HG03571 (cell line): ENCODE data around the gene OLIG2.

Experiments used
- ATAC-seq: cut with Tn5 transposase; IDR thresholded peaks from one replicate; pipeline ENCODE4 v1.9.1; 2021; ENCODE audit not compliant: unreplicated experiment

Gene OLIG2

DNA sequence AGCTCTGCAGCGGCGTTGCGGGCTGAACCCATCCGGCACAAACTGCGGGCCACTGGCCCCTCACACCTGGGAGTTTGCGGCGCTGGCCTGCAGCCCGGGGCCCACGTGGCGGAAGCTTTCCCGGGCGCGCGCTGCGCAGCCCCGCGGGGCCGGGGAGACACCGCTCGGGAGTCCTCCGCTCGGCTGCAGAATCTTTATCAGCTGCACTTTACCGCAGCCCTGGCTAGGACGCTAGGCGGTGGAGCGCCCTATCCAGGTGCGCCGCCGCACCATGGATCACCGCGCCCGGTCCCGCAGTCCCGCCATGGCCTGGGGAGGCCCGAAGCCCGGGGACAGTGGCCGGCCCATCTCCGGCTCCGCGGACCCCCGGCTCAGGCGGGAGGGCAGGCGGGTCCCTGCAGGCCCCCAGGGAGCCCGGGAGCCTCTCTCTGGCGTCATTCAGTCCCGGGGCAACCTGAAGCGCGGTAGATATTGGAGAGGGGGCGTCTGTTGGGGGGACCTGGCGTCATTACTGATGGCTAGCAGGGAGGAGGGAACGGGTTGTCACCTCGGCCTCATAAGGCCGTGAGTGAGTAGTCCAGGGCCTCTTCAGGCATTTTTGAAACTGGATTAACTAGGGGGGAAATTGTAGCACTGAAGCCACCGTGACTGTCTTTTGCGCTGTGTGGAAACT, 5.7 kb upstream of the OLIG2 start:
- no peak for ATAC-seq

DNA sequence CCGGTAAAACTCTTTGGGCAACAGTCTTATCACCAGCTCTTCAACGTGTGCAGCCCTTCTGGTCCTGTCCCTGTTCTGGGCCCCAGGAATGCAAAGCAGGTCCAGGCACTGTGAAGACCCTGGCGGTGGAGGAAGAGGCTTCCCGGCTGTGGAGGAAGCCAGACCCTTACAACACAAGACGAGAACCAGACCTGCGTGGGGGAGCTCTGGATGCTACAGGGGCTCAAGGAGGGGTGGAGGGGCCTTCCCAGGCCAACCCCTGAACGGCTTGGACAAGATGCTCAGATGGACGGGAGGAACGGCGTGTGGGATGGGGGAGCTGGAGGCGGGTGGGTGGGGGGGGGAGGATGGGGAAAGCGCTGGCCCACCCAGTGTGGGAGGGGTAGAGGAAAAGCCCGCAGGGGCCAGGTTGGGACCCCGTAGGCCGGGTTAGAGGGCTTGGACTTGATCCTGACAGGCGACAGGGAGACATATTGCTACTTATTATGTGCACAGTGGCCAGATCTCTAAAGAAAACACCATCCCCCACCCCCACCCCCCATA, 5.1 kb upstream of the OLIG2 start:
- ATAC-seq, result no peak

DNA sequence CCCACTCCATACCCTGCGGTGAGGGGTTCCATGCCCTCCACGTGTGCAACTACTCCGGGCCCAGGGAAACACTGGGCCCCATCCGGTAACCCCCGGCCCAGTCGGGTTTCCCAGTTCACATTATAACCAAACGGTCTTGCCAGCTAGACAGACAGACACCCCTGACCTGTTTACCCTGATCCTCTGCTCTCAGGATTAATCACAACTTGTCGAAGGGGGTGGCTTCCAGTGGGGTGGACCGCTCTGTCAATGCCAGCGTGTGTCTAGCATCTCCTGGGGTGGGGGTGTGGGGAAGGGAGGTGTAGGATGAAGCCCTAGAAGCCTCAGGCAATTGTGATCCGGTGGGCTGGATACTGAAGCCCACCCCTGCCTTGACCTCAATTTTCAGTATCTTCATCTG, 4.6 kb upstream of the OLIG2 start:
- no peak for ATAC-seq

DNA sequence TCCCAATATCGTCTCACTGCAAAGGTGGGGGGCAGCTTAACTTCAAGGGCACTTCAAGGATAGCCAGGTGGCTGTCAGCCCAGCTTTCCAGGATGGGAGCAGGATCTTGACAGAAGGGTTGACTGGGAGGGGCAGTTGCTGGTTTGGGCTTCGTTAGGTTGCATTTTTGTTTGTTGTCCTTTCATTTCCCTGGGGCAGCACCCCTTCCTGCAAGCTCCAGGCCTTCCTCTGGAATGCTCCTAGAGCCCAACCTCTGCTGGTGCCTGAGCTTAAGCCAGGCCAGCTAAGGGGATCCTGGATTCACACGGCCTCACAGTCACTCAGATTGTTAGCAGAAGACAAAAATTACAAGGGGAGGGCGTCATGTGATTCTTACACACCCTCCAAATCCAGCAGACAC, 4.1 kb upstream of the OLIG2 start:
- no peak for ATAC-seq

DNA sequence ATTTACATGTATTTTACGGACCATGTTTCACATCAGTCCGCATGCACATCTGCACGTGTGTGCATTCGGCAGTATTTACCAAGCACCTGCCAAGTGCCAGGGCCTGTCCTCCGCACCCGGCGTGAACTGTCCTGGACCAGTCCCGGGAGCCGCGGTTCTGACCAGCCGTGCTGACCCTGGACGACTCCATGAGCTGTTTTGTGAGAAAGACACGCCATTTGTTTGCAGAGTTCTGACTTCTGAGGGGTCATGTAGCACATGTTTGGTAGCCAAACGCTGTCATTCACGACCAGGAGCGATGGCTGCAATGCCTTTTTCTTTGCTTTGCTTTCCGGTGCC, 3.3 kb upstream of the OLIG2 start:
- ATAC-seq, result no peak

DNA sequence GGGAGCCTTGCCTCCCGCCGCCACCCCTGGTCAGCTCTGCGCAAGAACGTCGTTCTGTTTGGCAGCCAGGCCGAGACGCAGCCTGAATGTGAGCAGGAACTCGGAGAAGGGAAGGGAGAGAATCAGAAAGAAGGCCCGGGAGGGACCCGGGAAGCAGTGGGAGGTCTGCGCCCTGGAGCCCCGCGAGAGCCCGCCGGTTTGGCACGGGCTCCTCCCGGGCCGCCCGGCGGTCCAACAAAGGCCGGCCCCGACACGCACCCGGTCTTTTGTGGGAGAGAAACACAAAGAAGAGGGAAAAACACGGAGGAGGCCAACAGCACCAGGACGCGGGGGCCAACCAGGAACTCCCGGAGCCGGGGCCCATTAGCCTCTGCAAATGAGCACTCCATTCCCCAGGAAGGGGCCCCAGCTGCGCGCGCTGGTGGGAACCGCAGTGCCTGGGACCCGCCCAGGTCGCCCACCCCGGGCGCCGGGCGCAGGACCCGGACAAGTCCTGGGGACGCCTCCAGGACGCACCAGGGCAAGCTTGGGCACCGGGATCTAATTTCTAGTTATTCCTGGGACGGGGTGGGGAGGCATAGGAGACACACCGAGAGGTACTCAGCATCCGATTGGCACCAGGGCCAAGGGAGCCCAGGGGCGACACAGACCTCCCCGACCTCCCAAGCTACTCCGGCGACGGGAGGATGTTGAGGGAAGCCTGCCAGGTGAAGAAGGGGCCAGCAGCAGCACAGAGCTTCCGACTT, 2.7 kb upstream of the OLIG2 start:
- no peak for ATAC-seq

DNA sequence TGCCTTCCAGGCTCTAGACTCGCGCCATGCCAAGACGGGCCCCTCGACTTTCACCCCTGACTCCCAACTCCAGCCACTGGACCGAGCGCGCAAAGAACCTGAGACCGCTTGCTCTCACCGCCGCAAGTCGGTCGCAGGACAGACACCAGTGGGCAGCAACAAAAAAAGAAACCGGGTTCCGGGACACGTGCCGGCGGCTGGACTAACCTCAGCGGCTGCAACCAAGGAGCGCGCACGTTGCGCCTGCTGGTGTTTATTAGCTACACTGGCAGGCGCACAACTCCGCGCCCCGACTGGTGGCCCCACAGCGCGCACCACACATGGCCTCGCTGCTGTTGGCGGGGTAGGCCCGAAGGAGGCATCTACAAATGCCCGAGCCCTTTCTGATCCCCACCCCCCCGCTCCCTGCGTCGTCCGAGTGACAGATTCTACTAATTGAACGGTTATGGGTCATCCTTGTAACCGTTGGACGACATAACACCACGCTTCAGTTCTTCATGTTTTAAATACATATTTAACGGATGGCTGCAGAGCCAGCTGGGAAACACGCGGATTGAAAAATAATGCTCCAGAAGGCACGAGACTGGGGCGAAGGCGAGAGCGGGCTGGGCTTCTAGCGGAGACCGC, 2.0 kb upstream of the OLIG2 start:
- no peak for ATAC-seq

DNA sequence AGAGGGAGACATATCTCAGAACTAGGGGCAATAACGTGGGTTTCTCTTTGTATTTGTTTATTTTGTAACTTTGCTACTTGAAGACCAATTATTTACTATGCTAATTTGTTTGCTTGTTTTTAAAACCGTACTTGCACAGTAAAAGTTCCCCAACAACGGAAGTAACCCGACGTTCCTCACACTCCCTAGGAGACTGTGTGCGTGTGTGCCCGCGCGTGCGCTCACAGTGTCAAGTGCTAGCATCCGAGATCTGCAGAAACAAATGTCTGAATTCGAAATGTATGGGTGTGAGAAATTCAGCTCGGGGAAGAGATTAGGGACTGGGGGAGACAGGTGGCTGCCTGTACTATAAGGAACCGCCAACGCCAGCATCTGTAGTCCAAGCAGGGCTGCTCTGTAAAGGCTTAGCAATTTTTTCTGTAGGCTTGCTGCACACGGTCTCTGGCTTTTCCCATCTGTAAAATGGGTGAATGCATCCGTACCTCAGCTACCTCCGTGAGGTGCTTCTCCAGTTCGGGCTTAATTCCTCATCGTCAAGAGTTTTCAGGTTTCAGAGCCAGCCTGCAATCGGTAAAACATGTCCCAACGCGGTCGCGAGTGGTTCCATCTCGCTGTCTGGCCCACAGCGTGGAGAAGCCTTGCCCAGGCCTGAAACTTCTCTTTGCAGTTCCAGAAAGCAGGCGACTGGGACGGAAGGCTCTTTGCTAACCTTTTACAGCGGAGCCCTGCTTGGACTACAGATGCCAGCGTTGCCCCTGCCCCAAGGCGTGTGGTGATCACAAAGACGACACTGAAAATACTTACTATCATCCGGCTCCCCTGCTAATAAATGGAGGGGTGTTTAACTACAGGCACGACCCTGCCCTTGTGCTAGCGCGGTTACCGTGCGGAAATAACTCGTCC, 1.3 kb upstream of the OLIG2 start:
- ATAC-seq, result no peak

DNA sequence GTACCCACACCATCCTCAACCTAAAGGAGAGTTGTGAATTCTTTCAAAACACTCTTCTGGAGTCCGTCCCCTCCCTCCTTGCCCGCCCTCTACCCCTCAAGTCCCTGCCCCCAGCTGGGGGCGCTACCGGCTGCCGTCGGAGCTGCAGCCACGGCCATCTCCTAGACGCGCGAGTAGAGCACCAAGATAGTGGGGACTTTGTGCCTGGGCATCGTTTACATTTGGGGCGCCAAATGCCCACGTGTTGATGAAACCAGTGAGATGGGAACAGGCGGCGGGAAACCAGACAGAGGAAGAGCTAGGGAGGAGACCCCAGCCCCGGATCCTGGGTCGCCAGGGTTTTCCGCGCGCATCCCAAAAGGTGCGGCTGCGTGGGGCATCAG, 638 bp upstream of the OLIG2 start:
- no peak for ATAC-seq

DNA sequence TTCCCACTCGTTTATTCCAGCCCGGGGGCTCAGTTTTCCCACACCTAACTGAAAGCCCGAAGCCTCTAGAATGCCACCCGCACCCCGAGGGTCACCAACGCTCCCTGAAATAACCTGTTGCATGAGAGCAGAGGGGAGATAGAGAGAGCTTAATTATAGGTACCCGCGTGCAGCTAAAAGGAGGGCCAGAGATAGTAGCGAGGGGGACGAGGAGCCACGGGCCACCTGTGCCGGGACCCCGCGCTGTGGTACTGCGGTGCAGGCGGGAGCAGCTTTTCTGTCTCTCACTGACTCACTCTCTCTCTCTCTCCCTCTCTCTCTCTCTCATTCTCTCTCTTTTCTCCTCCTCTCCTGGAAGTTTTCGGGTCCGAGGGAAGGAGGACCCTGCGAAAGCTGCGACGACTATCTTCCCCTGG, 716 bp downstream of the OLIG2 start:
- no peak for ATAC-seq

DNA sequence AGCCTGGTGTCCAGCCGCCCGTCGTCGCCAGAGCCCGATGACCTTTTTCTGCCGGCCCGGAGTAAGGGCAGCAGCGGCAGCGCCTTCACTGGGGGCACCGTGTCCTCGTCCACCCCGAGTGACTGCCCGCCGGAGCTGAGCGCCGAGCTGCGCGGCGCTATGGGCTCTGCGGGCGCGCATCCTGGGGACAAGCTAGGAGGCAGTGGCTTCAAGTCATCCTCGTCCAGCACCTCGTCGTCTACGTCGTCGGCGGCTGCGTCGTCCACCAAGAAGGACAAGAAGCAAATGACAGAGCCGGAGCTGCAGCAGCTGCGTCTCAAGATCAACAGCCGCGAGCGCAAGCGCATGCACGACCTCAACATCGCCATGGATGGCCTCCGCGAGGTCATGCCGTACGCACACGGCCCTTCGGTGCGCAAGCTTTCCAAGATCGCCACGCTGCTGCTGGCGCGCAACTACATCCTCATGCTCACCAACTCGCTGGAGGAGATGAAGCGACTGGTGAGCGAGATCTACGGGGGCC, 1.2 kb downstream of the OLIG2 start:
- ATAC-seq, result no peak

DNA sequence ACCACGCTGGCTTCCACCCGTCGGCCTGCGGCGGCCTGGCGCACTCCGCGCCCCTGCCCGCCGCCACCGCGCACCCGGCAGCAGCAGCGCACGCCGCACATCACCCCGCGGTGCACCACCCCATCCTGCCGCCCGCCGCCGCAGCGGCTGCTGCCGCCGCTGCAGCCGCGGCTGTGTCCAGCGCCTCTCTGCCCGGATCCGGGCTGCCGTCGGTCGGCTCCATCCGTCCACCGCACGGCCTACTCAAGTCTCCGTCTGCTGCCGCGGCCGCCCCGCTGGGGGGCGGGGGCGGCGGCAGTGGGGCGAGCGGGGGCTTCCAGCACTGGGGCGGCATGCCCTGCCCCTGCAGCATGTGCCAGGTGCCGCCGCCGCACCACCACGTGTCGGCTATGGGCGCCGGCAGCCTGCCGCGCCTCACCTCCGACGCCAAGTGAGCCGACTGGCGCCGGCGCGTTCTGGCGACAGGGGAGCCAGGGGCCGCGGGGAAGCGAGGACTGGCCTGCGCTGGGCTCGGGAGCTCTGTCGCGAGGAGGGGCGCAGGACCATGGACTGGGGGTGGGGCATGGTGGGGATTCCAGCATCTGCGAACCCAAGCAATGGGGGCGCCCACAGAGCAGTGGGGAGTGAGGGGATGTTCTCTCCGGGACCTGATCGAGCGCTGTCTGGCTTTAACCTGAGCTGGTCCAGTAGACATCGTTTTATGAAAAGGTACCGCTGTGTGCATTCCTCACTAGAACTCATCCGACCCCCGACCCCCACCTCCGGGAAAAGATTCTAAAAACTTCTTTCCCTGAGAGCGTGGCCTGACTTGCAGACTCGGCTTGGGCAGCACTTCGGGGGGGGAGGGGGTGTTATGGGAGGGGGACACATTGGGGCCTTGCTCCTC, 1.9 kb downstream of the OLIG2 start:
- ATAC-seq, result no peak

DNA sequence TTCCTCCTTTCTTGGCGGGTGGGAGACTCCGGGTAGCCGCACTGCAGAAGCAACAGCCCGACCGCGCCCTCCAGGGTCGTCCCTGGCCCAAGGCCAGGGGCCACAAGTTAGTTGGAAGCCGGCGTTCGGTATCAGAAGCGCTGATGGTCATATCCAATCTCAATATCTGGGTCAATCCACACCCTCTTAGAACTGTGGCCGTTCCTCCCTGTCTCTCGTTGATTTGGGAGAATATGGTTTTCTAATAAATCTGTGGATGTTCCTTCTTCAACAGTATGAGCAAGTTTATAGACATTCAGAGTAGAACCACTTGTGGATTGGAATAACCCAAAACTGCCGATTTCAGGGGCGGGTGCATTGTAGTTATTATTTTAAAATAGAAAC, 2.5 kb downstream of the OLIG2 start:
- ATAC-seq, result no peak

DNA sequence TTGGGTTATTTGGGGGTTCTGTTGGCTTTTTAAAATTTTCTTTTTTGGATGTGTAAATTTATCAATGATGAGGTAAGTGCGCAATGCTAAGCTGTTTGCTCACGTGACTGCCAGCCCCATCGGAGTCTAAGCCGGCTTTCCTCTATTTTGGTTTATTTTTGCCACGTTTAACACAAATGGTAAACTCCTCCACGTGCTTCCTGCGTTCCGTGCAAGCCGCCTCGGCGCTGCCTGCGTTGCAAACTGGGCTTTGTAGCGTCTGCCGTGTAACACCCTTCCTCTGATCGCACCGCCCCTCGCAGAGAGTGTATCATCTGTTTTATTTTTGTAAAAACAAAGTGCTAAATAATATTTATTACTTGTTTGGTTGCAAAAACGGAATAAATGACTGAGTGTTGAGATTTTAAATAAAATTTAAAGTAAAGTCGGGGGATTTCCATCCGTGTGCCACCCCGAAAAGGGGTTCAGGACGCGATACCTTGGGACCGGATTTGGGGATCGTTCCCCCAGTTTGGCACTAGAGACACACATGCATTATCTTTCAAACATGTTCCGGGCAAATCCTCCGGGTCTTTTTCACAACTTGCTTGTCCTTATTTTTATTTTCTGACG, 3.1 kb downstream of the OLIG2 start:
- ATAC-seq, result no peak

DNA sequence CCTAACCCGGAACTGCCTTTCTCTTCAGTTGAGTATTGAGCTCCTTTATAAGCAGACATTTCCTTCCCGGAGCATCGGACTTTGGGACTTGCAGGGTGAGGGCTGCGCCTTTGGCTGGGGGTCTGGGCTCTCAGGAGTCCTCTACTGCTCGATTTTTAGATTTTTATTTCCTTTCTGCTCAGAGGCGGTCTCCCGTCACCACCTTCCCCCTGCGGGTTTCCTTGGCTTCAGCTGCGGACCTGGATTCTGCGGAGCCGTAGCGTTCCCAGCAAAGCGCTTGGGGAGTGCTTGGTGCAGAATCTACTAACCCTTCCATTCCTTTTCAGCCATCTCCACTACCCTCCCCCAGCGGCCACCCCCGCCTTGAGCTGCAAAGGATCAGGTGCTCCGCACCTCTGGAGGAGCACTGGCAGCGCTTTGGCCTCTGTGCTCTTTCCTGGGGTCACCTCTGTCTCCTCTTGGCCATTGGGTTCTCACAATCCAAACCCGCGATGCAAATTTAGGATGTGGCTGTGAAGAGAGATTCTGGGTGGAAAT, 3.7 kb downstream of the OLIG2 start:
- ATAC-seq, result no peak

DNA sequence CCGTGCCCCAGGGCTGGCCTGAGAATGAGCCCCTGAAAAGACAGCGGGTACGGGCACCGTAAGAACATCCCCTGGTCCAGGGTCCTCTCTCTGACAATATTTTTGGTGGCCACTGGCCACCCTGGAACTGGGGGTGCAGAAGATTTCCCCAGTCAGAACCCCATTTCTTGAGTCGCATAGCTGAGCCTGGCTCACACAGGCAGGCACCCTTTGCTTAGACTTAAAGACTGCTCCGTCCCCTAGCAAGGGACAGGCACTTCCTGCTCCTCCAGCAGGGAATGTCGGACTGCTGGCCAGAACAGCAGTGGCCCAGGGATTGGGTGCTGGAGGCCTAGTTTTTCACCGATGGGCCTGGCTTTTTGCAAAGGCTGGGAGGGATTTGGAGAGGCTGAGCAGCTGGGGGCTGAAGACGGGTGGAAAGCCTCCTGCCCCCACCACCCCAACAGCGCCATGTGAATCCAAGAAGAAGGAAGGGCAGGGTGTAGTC, 4.3 kb downstream of the OLIG2 start:
- no peak for ATAC-seq

DNA sequence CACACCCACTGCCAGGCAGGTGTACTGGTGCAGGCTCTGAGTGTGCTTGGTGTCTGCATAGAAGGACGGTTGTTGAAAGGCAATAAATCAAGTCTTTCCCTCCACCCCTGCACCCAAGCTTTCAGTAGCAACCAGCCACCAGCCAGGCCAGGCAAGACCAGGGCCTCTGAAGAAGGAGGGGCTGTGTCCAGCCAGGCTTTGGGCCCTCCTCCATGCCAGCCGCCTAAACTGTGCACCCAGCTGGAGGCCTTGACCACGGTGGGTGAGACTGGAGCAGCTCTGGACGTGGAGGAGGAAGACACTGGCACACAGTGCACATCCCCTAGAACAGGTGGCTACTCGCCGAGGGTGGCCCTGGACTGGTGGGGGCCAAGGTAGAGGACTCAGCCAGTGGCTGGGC, 4.9 kb downstream of the OLIG2 start:
- ATAC-seq, result no peak

DNA sequence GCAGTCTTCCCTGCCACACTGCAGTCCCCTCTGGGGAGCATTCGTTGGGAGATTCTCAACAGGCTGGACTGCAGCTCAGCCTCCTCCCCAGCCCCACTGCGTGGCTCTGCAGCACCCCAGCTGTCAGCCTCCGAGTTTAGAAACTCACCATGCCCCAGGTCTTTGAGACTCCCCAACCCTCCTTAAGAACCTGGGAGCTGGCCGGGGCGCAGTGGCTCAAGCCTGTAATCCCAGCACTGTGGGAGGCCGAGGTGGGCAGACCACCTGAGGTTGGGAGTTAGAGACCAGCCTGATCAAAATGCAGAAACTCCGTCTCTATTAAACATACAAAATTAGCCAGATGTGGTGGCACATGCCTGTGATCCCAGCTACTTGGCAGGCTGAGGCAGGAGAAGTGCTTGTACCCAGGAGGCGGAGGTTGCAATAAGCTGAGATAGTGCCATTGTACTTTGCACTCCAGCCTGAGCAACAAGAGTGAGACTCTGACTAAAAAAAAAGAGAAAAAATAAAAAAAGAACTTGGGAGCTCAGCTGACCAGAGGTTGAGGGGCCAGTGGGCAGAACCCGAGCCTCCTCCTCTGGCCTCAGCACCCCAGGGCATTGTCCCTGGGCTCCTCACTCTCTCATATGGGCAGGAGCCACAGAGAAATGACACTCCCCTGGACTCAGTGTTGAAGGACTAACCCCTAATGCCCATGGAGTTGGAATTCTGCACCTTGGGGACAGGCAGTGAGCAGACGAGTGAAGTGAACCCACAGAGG, 5.6 kb downstream of the OLIG2 start:
- ATAC-seq, result no peak
